ENCODE results near the gene PHF19. TPM values are rescaled to one million over a fixed set of nuclear protein-coding genes. Genes with fewer than 3 reads are reported as not detected.

The PHF19 gene
- total and polyA plus RNA-seq, 3 experiments from 2014 or later = 8.3 to 214 (median 206) TPM

GRCh38 chr9:120855827-120856670 is 20.9 kb downstream of the PHF19 start:
- H3K4me1 Mint-ChIP-seq = peaks cover 0 to 17% (median 13%) of the 10 kb centered on the region in 3 donors
- H3K36me3 Mint-ChIP-seq = peaks cover 0 to 73% (median 8%) of the 10 kb centered on the region in 3 donors
- DNase-seq = no peak
- Histone ChIP-seq H3K4me3 (ENCODE audit: low read length) (no peak overlapping the region), H3K9me3 (ENCODE audit: low read length) (no peaks in the 10 kb centered on the region), H3K27me3 (ENCODE audit: insufficient read depth, low read length, poor library complexity, severe bottlenecking) (no peaks in the 10 kb centered on the region), H3K36me3 (ENCODE audit: insufficient read depth, low read length) (peaks cover 29% of the 10 kb centered on the region), H3K27ac (ENCODE audit: low read depth, low read length) (no peak overlapping the region), H3K4me1 (ENCODE audit: insufficient read depth, low read length) (no peaks in the 10 kb centered on the region)
- peak overlapping the region in 4 of 8 donors; percentile 1 to 79 (median 47) for H3K27ac Mint-ChIP-seq
- POLR2A ChIA-PET = interaction anchor here (1.2 kb wide), 1 partner anchor 35 kb away, joined by 4 read pairs; no protein-coding TSS in a partner anchor
- no peaks in the 10 kb centered on the region for H3K27me3 Mint-ChIP-seq
- CTCF ChIA-PET = interaction anchor here (0.7 kb wide), 1 partner anchor 81 kb away, joined by 3 read pairs; no protein-coding TSS in a partner anchor
- no peak overlapping the region for H3K4me3 Mint-ChIP-seq
- H3K9me3 Mint-ChIP-seq = no peaks in the 10 kb centered on the region

- POLR2A ChIA-PET = interaction anchor here (1.2 kb wide), 1 partner anchor 37 kb away, joined by 4 read pairs; no protein-coding TSS in a partner anchor
- Histone ChIP-seq H3K36me3 (ENCODE audit: insufficient read depth, low read length) (peaks cover 16% of the 10 kb centered on the region), H3K9me3 (ENCODE audit: low read length) (no peaks in the 10 kb centered on the region), H3K27ac (ENCODE audit: low read depth, low read length) (no peak overlapping the region), H3K4me1 (ENCODE audit: insufficient read depth, low read length) (no peaks in the 10 kb centered on the region), H3K4me3 (ENCODE audit: low read length) (no peak overlapping the region), H3K27me3 (ENCODE audit: insufficient read depth, low read length, poor library complexity, severe bottlenecking) (no peaks in the 10 kb centered on the region)
- Mint-ChIP-seq H3K4me3 (no peak overlapping the region), H3K27ac (peak overlapping the region in 6 of 8 donors; percentile 1 to 81 (median 62)), H3K9me3 (no peaks in the 10 kb centered on the region), H3K4me1 (peaks cover 0 to 24% (median 23%) of the 10 kb centered on the region in 3 donors), H3K27me3 (no peaks in the 10 kb centered on the region), H3K36me3 (peaks cover 0 to 60% (median 3%) of the 10 kb centered on the region in 3 donors)
- DNase-seq = no peak
- CTCF ChIA-PET = no interaction called here
These were observed 22.2 kb downstream of the PHF19 start for GRCh38 chr9:120854596-120855327.

- peaks cover 2 to 29% (median 28%) of the 10 kb centered on the region in 3 donors for H3K4me1 Mint-ChIP-seq
- peaks cover 5% of the 10 kb centered on the region for H3K36me3 ChIP-seq (ENCODE audit: insufficient read depth, low read length)
- no peaks in the 10 kb centered on the region for H3K9me3 ChIP-seq (ENCODE audit: low read length)
- peak overlapping the region in 2 of 8 donors; percentile 17 to 40 for H3K27ac Mint-ChIP-seq
- H3K27ac ChIP-seq (ENCODE audit: low read depth, low read length) = no peak overlapping the region
- no peaks in the 10 kb centered on the region for H3K9me3 Mint-ChIP-seq
- H3K4me3 ChIP-seq (ENCODE audit: low read length) = no peak overlapping the region
- H3K4me1 ChIP-seq (ENCODE audit: insufficient read depth, low read length) = no peaks in the 10 kb centered on the region
- no peak overlapping the region for H3K4me3 Mint-ChIP-seq
- no peaks in the 10 kb centered on the region for H3K27me3 ChIP-seq (ENCODE audit: insufficient read depth, low read length, poor library complexity, severe bottlenecking)
- no peak for DNase-seq
- POLR2A ChIA-PET = interaction anchor here (0.6 kb wide), 1 partner anchor 37 kb away, joined by 4 read pairs; no protein-coding TSS in a partner anchor
- H3K27me3 Mint-ChIP-seq = no peaks in the 10 kb centered on the region
- CTCF ChIA-PET = interaction anchor here (0.7 to 1.0 kb wide), 3 partner anchors 15 to 87 kb away, joined by 3 read pairs; partner anchors contain the start of gene TRAF1
- peaks cover 0 to 45% (median 3%) of the 10 kb centered on the region in 3 donors for H3K36me3 Mint-ChIP-seq
These were observed 23.8 kb downstream of the PHF19 start for GRCh38 chr9:120853198-120853597.

GRCh38 chr9:120852240-120853010 is 24.6 kb downstream of the PHF19 start:
- peaks cover 0 to 37% (median 3%) of the 10 kb centered on the region in 3 donors for H3K36me3 Mint-ChIP-seq
- no peaks in the 10 kb centered on the region for H3K27me3 ChIP-seq (ENCODE audit: insufficient read depth, low read length, poor library complexity, severe bottlenecking)
- CTCF ChIA-PET = interaction anchor here (0.7 to 1.0 kb wide), 3 partner anchors 16 to 87 kb away, joined by 3 read pairs; partner anchors contain the start of gene TRAF1
- H3K9me3 Mint-ChIP-seq = no peaks in the 10 kb centered on the region
- no peaks in the 10 kb centered on the region for H3K27me3 Mint-ChIP-seq
- no peak overlapping the region for H3K27ac ChIP-seq (ENCODE audit: low read depth, low read length)
- H3K4me3 ChIP-seq (ENCODE audit: low read length) = no peak overlapping the region
- peak overlapping the region in 5 of 8 donors; percentile 12 to 80 (median 47) for H3K27ac Mint-ChIP-seq
- H3K9me3 ChIP-seq (ENCODE audit: low read length) = no peaks in the 10 kb centered on the region
- peaks cover 5% of the 10 kb centered on the region for H3K36me3 ChIP-seq (ENCODE audit: insufficient read depth, low read length)
- POLR2A ChIA-PET = interaction anchor here (0.6 kb wide), 1 partner anchor 37 kb away, joined by 4 read pairs; no protein-coding TSS in a partner anchor
- no peak overlapping the region for H3K4me3 Mint-ChIP-seq
- H3K4me1 ChIP-seq (ENCODE audit: insufficient read depth, low read length) = peaks cover 4% of the 10 kb centered on the region
- peaks cover 8 to 36% (median 36%) of the 10 kb centered on the region in 3 donors for H3K4me1 Mint-ChIP-seq
- DNase-seq = no peak

GRCh38 chr9:120851449-120851848 is 25.5 kb downstream of the PHF19 start:
- Histone ChIP-seq H3K27me3 (ENCODE audit: insufficient read depth, low read length, poor library complexity, severe bottlenecking) (no peaks in the 10 kb centered on the region), H3K4me3 (ENCODE audit: low read length) (no peak overlapping the region), H3K4me1 (ENCODE audit: insufficient read depth, low read length) (peaks cover 14% of the 10 kb centered on the region), H3K36me3 (ENCODE audit: insufficient read depth, low read length) (peaks cover 5% of the 10 kb centered on the region), H3K9me3 (ENCODE audit: low read length) (no peaks in the 10 kb centered on the region), H3K27ac (ENCODE audit: low read depth, low read length) (no peak overlapping the region)
- ChIA-PET CTCF (no interaction called here), POLR2A (interaction anchor here (0.7 to 1.0 kb wide), 2 partner anchors 9 to 348 kb away, joined by 3 to 6 read pairs; no protein-coding TSS in a partner anchor)
- Mint-ChIP-seq H3K4me3 (no peak overlapping the region), H3K9me3 (no peaks in the 10 kb centered on the region), H3K36me3 (peaks cover 0 to 28% (median 3%) of the 10 kb centered on the region in 3 donors), H3K4me1 (peaks cover 18 to 46% (median 45%) of the 10 kb centered on the region in 3 donors), H3K27me3 (no peaks in the 10 kb centered on the region), H3K27ac (peak overlapping the region in 5 of 8 donors; percentile 8 to 61 (median 34))
- no peak for DNase-seq

- Mint-ChIP-seq H3K27ac (peak overlapping the region in 4 of 8 donors; percentile 6 to 70 (median 50)), H3K9me3 (no peaks in the 10 kb centered on the region), H3K4me3 (no peak overlapping the region), H3K4me1 (peaks cover 29 to 57% (median 56%) of the 10 kb centered on the region in 3 donors), H3K27me3 (no peaks in the 10 kb centered on the region), H3K36me3 (peaks cover 0 to 18% (median 3%) of the 10 kb centered on the region in 3 donors)
- Histone ChIP-seq H3K9me3 (ENCODE audit: low read length) (no peaks in the 10 kb centered on the region), H3K4me3 (ENCODE audit: low read length) (no peak overlapping the region), H3K27ac (ENCODE audit: low read depth, low read length) (no peak overlapping the region), H3K4me1 (ENCODE audit: insufficient read depth, low read length) (peaks cover 25% of the 10 kb centered on the region), H3K36me3 (ENCODE audit: insufficient read depth, low read length) (peaks cover 8% of the 10 kb centered on the region), H3K27me3 (ENCODE audit: insufficient read depth, low read length, poor library complexity, severe bottlenecking) (no peaks in the 10 kb centered on the region)
- CTCF ChIA-PET = interaction anchor here (0.7 to 1.5 kb wide), 3 partner anchors 8 to 66 kb away, joined by 3 read pairs; partner anchors contain the start of gene PSMD5
- POLR2A ChIA-PET = interaction anchor here (1.0 kb wide), 1 partner anchor 349 kb away, joined by 6 read pairs; no protein-coding TSS in a partner anchor
- no peak for DNase-seq
These were observed 26.7 kb downstream of the PHF19 start for GRCh38 chr9:120850315-120850714.

- ChIA-PET CTCF (interaction anchor here (0.9 to 2.0 kb wide), 4 partner anchors 18 to 89 kb away, joined by 3 to 12 read pairs (median 6); no protein-coding TSS in a partner anchor), POLR2A (interaction anchor here (0.5 to 1.0 kb wide), 4 partner anchors 22 to 73 kb away, joined by 3 to 7 read pairs (median 4); no protein-coding TSS in a partner anchor)
- Mint-ChIP-seq H3K9me3 (no peaks in the 10 kb centered on the region), H3K27me3 (no peaks in the 10 kb centered on the region), H3K4me3 (peak overlapping the region in 5 of 7 donors; percentile 36 to 95 (median 57)), H3K36me3 (peaks cover 0 to 10% (median 7%) of the 10 kb centered on the region in 3 donors), H3K27ac (peak overlapping the region; percentile 59 to 99 (median 95)), H3K4me1 (peaks cover 60 to 73% (median 70%) of the 10 kb centered on the region in 3 donors)
- Histone ChIP-seq H3K4me1 (ENCODE audit: insufficient read depth, low read length) (peaks cover 48% of the 10 kb centered on the region), H3K9me3 (ENCODE audit: low read length) (no peaks in the 10 kb centered on the region), H3K4me3 (ENCODE audit: low read length) (peak overlapping the region; percentile 1), H3K27me3 (ENCODE audit: insufficient read depth, low read length, poor library complexity, severe bottlenecking) (no peaks in the 10 kb centered on the region), H3K27ac (ENCODE audit: low read depth, low read length) (no peak overlapping the region), H3K36me3 (ENCODE audit: insufficient read depth, low read length) (peaks cover 8% of the 10 kb centered on the region)
- no peak for DNase-seq
These were observed 30.1 kb downstream of the PHF19 start for GRCh38 chr9:120846906-120847305.
